ENCODE results near the gene GLDC. TPM values are rescaled to one million over a fixed set of nuclear protein-coding genes. Genes with fewer than 3 reads are reported as not detected.

GLDC gene
- total RNA-seq, 2 donors from 2014 or later: 3.0 to 7.9 TPM

- H3K4me3 ChIP-seq: no peak overlapping the region
- DNase-seq (ENCODE audit: low spot score) (no peak), ATAC-seq (ENCODE audit: insufficient number of reproducible peaks, low FRiP score, low read depth) (no peak)
- no peaks in the 10 kb centered on the region for H3K36me3 ChIP-seq
- no peaks in the 10 kb centered on the region for H3K4me1 ChIP-seq (ENCODE audit: control insufficient read depth in 1 of 2, low read depth in 2 of 2)
- H3K27me3 ChIP-seq (replicated peaks; ENCODE audit: insufficient read depth): no peaks in the 10 kb centered on the region
- no peaks in the 10 kb centered on the region for H3K9me3 ChIP-seq
- no peak overlapping the region for H3K27ac ChIP-seq
- no peak for TF ChIP-seq CTCF (IDR thresholded peaks at IDR 0.05)
These were observed 33.7 kb downstream of the GLDC start for GRCh38 chr9:6611865-6612264.

- DNase-seq (ENCODE audit: low spot score) (no peak), ATAC-seq (ENCODE audit: insufficient number of reproducible peaks, low FRiP score, low read depth) (no peak)
- no peak overlapping the region for H3K4me3 ChIP-seq
- no peaks in the 10 kb centered on the region for H3K27me3 ChIP-seq (replicated peaks; ENCODE audit: insufficient read depth)
- no peaks in the 10 kb centered on the region for H3K4me1 ChIP-seq (ENCODE audit: control insufficient read depth in 1 of 2, low read depth in 2 of 2)
- no peaks in the 10 kb centered on the region for H3K9me3 ChIP-seq
- H3K36me3 ChIP-seq: no peaks in the 10 kb centered on the region
- H3K27ac ChIP-seq: no peak overlapping the region
- no peak for TF ChIP-seq CTCF (IDR thresholded peaks at IDR 0.05)
These were observed 35.5 kb downstream of the GLDC start for GRCh38 chr9:6610073-6610472.

GRCh38 chr9:6609497-6610016 is 36.0 kb downstream of the GLDC start:
- no peaks in the 10 kb centered on the region for H3K4me1 ChIP-seq (ENCODE audit: control insufficient read depth in 1 of 2, low read depth in 2 of 2)
- H3K36me3 ChIP-seq: no peaks in the 10 kb centered on the region
- no peak overlapping the region for H3K27ac ChIP-seq
- H3K4me3 ChIP-seq: no peak overlapping the region
- no peak for DNase-seq (ENCODE audit: low spot score)
- no peaks in the 10 kb centered on the region for H3K27me3 ChIP-seq (replicated peaks; ENCODE audit: insufficient read depth)
- ATAC-seq (ENCODE audit: insufficient number of reproducible peaks, low FRiP score, low read depth): no peak
- TF ChIP-seq CTCF (IDR thresholded peaks at IDR 0.05): no peak
- H3K9me3 ChIP-seq: no peaks in the 10 kb centered on the region

- DNase-seq (ENCODE audit: low spot score) (no peak), ATAC-seq (ENCODE audit: insufficient number of reproducible peaks, low FRiP score, low read depth) (no peak)
- H3K36me3 ChIP-seq: no peaks in the 10 kb centered on the region
- TF ChIP-seq CTCF (IDR thresholded peaks at IDR 0.05): no peak
- no peaks in the 10 kb centered on the region for H3K27me3 ChIP-seq (replicated peaks; ENCODE audit: insufficient read depth)
- no peaks in the 10 kb centered on the region for H3K4me1 ChIP-seq (ENCODE audit: control insufficient read depth in 1 of 2, low read depth in 2 of 2)
- H3K9me3 ChIP-seq: no peaks in the 10 kb centered on the region
- H3K27ac ChIP-seq: no peak overlapping the region
- H3K4me3 ChIP-seq: no peak overlapping the region
These were observed 40.3 kb downstream of the GLDC start for GRCh38 chr9:6605202-6605601.

GRCh38 chr9:6600426-6600825 is 45.1 kb downstream of the GLDC start:
- no peaks in the 10 kb centered on the region for H3K36me3 ChIP-seq
- DNase-seq (ENCODE audit: low spot score) (no peak), ATAC-seq (ENCODE audit: insufficient number of reproducible peaks, low FRiP score, low read depth) (no peak)
- H3K9me3 ChIP-seq: no peaks in the 10 kb centered on the region
- H3K27ac ChIP-seq: no peak overlapping the region
- no peaks in the 10 kb centered on the region for H3K27me3 ChIP-seq (replicated peaks; ENCODE audit: insufficient read depth)
- TF ChIP-seq CTCF (IDR thresholded peaks at IDR 0.05): no peak
- no peak overlapping the region for H3K4me3 ChIP-seq
- H3K4me1 ChIP-seq (ENCODE audit: control insufficient read depth in 1 of 2, low read depth in 2 of 2): no peaks in the 10 kb centered on the region

All from thoracic aorta (tissue), 2 donors.